ENCODE measurements around the gene SLC13A3.

The SLC13A3 gene

GRCh38 chr20:46605181-46605580, 46.1 kb downstream of the SLC13A3 start:
- no peak for DNase-seq (ENCODE audit: low read depth)

- no peak for DNase-seq (ENCODE audit: low read depth)
Measured at GRCh38 chr20:46604551-46605133, 46.6 kb downstream of the SLC13A3 start.

GRCh38 chr20:46602429-46602828, 48.8 kb downstream of the SLC13A3 start:
- no peak for DNase-seq (ENCODE audit: low read depth)

- DNase-seq (ENCODE audit: low read depth): no peak
Measured at GRCh38 chr20:46601603-46602122, 49.6 kb downstream of the SLC13A3 start.

GRCh38 chr20:46600286-46600752, 50.9 kb downstream of the SLC13A3 start:
- no peak for DNase-seq (ENCODE audit: low read depth)

- DNase-seq (ENCODE audit: low read depth): no peak
Measured at GRCh38 chr20:46599227-46599987, 51.9 kb downstream of the SLC13A3 start.

- DNase-seq (ENCODE audit: low read depth): no peak
Measured at GRCh38 chr20:46595933-46596332, 55.3 kb downstream of the SLC13A3 start.

- DNase-seq (ENCODE audit: low read depth): no peak
Measured at GRCh38 chr20:46594725-46595124, 56.5 kb downstream of the SLC13A3 start.

- no peak for DNase-seq (ENCODE audit: low read depth)
Measured at GRCh38 chr20:46592580-46593362, 58.5 kb downstream of the SLC13A3 start.

- DNase-seq (ENCODE audit: low read depth): no peak
Measured at GRCh38 chr20:46590443-46590842, 60.8 kb downstream of the SLC13A3 start.

- no peak for DNase-seq (ENCODE audit: low read depth)
Measured at GRCh38 chr20:46588532-46589511, 62.4 kb downstream of the SLC13A3 start.

GRCh38 chr20:46587986-46588385, 63.3 kb downstream of the SLC13A3 start:
- DNase-seq (ENCODE audit: low read depth): no peak

- DNase-seq (ENCODE audit: low read depth): no peak
Measured at GRCh38 chr20:46586724-46587123, 64.5 kb downstream of the SLC13A3 start.

GRCh38 chr20:46584508-46584907, 66.8 kb downstream of the SLC13A3 start:
- DNase-seq (ENCODE audit: low read depth): no peak

- no peak for DNase-seq (ENCODE audit: low read depth)
Measured at GRCh38 chr20:46583411-46584214, 67.6 kb downstream of the SLC13A3 start.

- DNase-seq (ENCODE audit: low read depth): no peak
Measured at GRCh38 chr20:46582648-46583047, 68.6 kb downstream of the SLC13A3 start.

- no peak for DNase-seq (ENCODE audit: low read depth)
Measured at GRCh38 chr20:46581391-46581790, 69.9 kb downstream of the SLC13A3 start.

- DNase-seq (ENCODE audit: low read depth): no peak
Measured at GRCh38 chr20:46580613-46581205, 70.5 kb downstream of the SLC13A3 start.

GRCh38 chr20:46578745-46579144, 72.5 kb downstream of the SLC13A3 start:
- DNase-seq (ENCODE audit: low read depth): no peak

- DNase-seq (ENCODE audit: low read depth): no peak
Measured at GRCh38 chr20:46576774-46577395, 74.4 kb downstream of the SLC13A3 start.
